ENCODE measurements around the gene CRABP2. TPM values are rescaled to one million over a fixed set of nuclear protein-coding genes. Genes with fewer than 3 reads are reported as not detected.

The CRABP2 gene
- polyA plus RNA-seq, 1 experiment = 12.8 TPM

- Histone ChIP-seq H3K27ac (ENCODE audit: low read depth, low read length) (no peak overlapping the region), H3K9me3 (ENCODE audit: control insufficient read depth, insufficient read depth, low read length) (no peaks in the 10 kb centered on the region; the same call in 1 of the 2 replicates), H3K4me3 (ENCODE audit: low read depth, low read length) (no peak overlapping the region), H3K27me3 (ENCODE audit: control insufficient read depth, insufficient read depth, low read length) (peaks cover 37% of the 10 kb centered on the region)
- no peak for DNase-seq (ENCODE audit: low read depth, low spot score)
- ChIA-PET CTCF (interaction anchor here (0.8 to 7.5 kb wide), 14 partner anchors 9 to 273 kb away, joined by 3 to 204 read pairs (median 9); partner anchors contain the start of genes CRABP2, HAPLN2, ISG20L2 and METTL25B), POLR2A (no interaction called here)
- TF ChIP-seq CTCF (IDR thresholded peaks at IDR 0.05; ENCODE audit: low read depth, low read length) = no peak
These were observed 46.9 kb downstream of the CRABP2 start for GRCh38 chr1:156658496-156658895.

- H3K27me3 ChIP-seq (ENCODE audit: control insufficient read depth, insufficient read depth, low read length) = peaks cover 39% of the 10 kb centered on the region
- ChIA-PET CTCF (interaction anchor here (0.6 to 7.5 kb wide), 21 partner anchors 9 to 272 kb away, joined by 3 to 204 read pairs (median 7); partner anchors contain the start of genes CRABP2, HAPLN2, ISG20L2 and METTL25B), POLR2A (no interaction called here)
- H3K9me3 ChIP-seq (ENCODE audit: control insufficient read depth, insufficient read depth, low read length) = no peaks in the 10 kb centered on the region; the same call in 1 of the 2 replicates
- DNase-seq (ENCODE audit: low read depth, low spot score) = no peak
- TF ChIP-seq CTCF (IDR thresholded peaks at IDR 0.05; ENCODE audit: low read depth, low read length) = no peak
- H3K4me3 ChIP-seq (ENCODE audit: low read depth, low read length) = no peak overlapping the region
- H3K27ac ChIP-seq (ENCODE audit: low read depth, low read length) = no peak overlapping the region
These were observed 47.6 kb downstream of the CRABP2 start for GRCh38 chr1:156657741-156658319.

GRCh38 chr1:156656806-156657740 lies 48.3 kb downstream of the CRABP2 start:
- DNase-seq (ENCODE audit: low read depth, low spot score) = no peak
- peak overlapping the region; percentile 34 for H3K4me3 ChIP-seq (ENCODE audit: low read depth, low read length)
- peak; percentile 96 for TF ChIP-seq CTCF (IDR thresholded peaks at IDR 0.05; ENCODE audit: low read depth, low read length)
- H3K27ac ChIP-seq (ENCODE audit: low read depth, low read length) = no peak overlapping the region
- H3K9me3 ChIP-seq (ENCODE audit: control insufficient read depth, insufficient read depth, low read length) = no peaks in the 10 kb centered on the region; the same call in 1 of the 2 replicates
- ChIA-PET POLR2A (no interaction called here), CTCF (interaction anchor here (0.6 to 7.5 kb wide), 20 partner anchors 8 to 272 kb away, joined by 3 to 204 read pairs (median 8); partner anchors contain the start of genes CRABP2, HAPLN2, ISG20L2 and METTL25B)
- peaks cover 39% of the 10 kb centered on the region for H3K27me3 ChIP-seq (ENCODE audit: control insufficient read depth, insufficient read depth, low read length)

- ChIA-PET POLR2A (no interaction called here), CTCF (interaction anchor here (0.8 to 7.5 kb wide), 6 partner anchors 22 to 72 kb away, joined by 4 to 204 read pairs (median 70); partner anchors contain the start of genes ISG20L2, METTL25B and NES)
- Histone ChIP-seq H3K27ac (ENCODE audit: low read depth, low read length) (no peak overlapping the region), H3K4me3 (ENCODE audit: low read depth, low read length) (no peak overlapping the region), H3K27me3 (ENCODE audit: control insufficient read depth, insufficient read depth, low read length) (peaks cover 48% of the 10 kb centered on the region), H3K9me3 (ENCODE audit: control insufficient read depth, insufficient read depth, low read length) (no peaks in the 10 kb centered on the region; the same call in 1 of the 2 replicates)
- no peak for TF ChIP-seq CTCF (IDR thresholded peaks at IDR 0.05; ENCODE audit: low read depth, low read length)
- DNase-seq (ENCODE audit: low read depth, low spot score) = no peak
These were observed 49.4 kb downstream of the CRABP2 start for GRCh38 chr1:156655904-156656516.
